BJ (cell line): Measurements from ENCODE around the gene TTLL4. TPM values are rescaled to one million over a fixed set of nuclear protein-coding genes. Genes with fewer than 3 reads are reported as not detected.

ENCODE experiments used
- CTCF ChIA-PET: fragments of 350-600 bp; formaldehyde crosslinking; extraction: SDS; loops from one replicate; lab custom pipeline; 2021; ENCODE audit warnings: antibody characterized with exemption, inconsistent platforms; lab: Yijun Ruan, JAX
- POLR2A ChIA-PET: fragments of 300-600 bp; sonication (Branson Sonifier 250); formaldehyde crosslinking; extraction: SDS; loops from one replicate; lab custom pipeline; 2021; ENCODE audit warnings: antibody characterized with exemption; lab: Charles Lee
- DNase-seq: peaks from one replicate; pipeline ENCODE4 v3.0.0-alpha.2; 2011; ENCODE audit warnings: low read depth
- H3K27me3 ChIP-seq: 2 replicates; pipeline ENCODE4 v1.6.0; 2011; ENCODE audit warnings: low read length; ENCODE audit not compliant: control insufficient read depth, insufficient read depth
- H3K36me3 ChIP-seq: 2 replicates; pipeline ENCODE4 v1.5.1; 2011; ENCODE audit warnings: low read length; ENCODE audit not compliant: control insufficient read depth, insufficient read depth
- H3K4me3 ChIP-seq: 2 replicates; pipeline ENCODE4 v1.5.1; 2011; ENCODE audit warnings: low read depth, mild to moderate bottlenecking, control low read depth, low read length
- polyA plus RNA-seq: library from polyadenylated mRNA; depleted of rRNA; stranded (reverse); fragments of >200 nt; gene quantifications from 2 replicates; pipeline ENCODE4 v1.2.3, GENCODE V29; 2011; rRNA removed
- TF ChIP-seq, protein P1 (sequence below): IDR thresholded peaks from 2 replicates; pipeline ENCODE4 v1.5.1; 2011; ENCODE audit warnings: low read depth, mild to moderate bottlenecking, control low read depth, inconsistent platforms, low read length, moderate library complexity; ENCODE audit not compliant: insufficient read depth

The TTLL4 gene
- polyA plus RNA-seq, 1 experiment: 14.1 TPM

DNA sequence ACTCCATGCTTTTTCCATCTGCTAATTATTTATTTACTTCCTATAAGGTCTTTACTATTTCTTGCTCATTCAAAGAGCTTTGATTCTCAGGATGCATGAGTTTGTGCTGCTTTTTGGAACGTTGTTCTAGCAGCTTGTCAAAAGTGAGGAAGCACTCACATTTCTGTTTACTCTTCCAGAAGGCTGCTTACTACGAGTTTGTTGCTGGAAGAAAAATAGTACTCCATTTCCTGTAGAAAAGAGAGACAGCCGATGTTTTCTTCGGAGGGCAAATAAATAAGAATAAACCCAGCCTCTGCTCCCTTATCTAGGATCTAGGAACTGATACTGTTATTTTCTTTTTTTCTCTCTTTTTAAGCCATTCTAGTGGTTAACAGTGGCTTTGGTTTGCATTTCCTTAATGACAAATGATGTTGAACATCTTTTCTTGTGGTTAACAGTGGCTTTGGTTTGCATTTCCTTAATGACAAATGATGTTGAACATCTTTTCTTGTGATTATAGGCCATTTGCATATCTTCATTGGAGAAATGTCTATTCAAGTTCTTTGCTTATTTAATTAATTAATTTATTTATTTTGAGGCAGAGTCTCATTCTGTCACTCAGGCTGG, 91.9 kb downstream of the TTLL4 start:
- TF ChIP-seq, protein P1, sequence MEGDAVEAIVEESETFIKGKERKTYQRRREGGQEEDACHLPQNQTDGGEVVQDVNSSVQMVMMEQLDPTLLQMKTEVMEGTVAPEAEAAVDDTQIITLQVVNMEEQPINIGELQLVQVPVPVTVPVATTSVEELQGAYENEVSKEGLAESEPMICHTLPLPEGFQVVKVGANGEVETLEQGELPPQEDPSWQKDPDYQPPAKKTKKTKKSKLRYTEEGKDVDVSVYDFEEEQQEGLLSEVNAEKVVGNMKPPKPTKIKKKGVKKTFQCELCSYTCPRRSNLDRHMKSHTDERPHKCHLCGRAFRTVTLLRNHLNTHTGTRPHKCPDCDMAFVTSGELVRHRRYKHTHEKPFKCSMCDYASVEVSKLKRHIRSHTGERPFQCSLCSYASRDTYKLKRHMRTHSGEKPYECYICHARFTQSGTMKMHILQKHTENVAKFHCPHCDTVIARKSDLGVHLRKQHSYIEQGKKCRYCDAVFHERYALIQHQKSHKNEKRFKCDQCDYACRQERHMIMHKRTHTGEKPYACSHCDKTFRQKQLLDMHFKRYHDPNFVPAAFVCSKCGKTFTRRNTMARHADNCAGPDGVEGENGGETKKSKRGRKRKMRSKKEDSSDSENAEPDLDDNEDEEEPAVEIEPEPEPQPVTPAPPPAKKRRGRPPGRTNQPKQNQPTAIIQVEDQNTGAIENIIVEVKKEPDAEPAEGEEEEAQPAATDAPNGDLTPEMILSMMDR: no peak
- no peak for DNase-seq
- no peaks in the 10 kb centered on the region for H3K27me3 ChIP-seq
- H3K36me3 ChIP-seq: no peaks in the 10 kb centered on the region
- ChIA-PET POLR2A (no interaction called here), CTCF (interaction anchor here (1.1 kb wide), 1 partner anchor 30 kb away, joined by 3 read pairs; no protein-coding TSS in a partner anchor)
- H3K4me3 ChIP-seq: no peak overlapping the region

DNA sequence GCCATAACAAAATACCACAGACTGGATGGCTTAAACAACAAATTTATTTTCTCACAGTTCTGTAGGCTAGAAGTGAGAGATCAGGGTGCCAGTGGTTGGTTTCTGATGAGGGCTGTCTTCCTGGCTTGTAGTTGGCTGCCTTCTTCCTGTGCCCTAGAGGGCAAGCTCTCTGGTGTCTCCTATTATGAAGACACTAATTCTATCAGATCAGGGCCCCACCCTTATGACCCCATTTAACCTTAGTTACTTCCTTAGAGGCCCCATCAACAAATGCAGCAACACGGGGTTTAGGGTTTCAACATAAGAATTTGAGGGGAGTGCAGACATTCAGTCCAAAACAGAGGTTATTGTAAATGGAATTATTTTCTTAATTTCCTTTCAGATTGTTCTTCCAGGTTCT, 94.2 kb downstream of the TTLL4 start:
- CTCF ChIA-PET: no interaction called here
- POLR2A ChIA-PET: no interaction called here
- no peak overlapping the region for H3K4me3 ChIP-seq

More for the DNA sequence above, 94.2 kb downstream of the TTLL4 start:
- TF ChIP-seq, protein P1: no peak
- no peak for DNase-seq
- Histone ChIP-seq H3K36me3 (no peaks in the 10 kb centered on the region), H3K27me3 (no peaks in the 10 kb centered on the region)

Other genes with a start within 250 kb of the TTLL4 start
- gene USP37, start 142.5 kb upstream of the TTLL4 start, polyA plus RNA-seq: 1.9 and 3.6 TPM in 2 replicates
- gene CNOT9, start 142.0 kb upstream of the TTLL4 start, polyA plus RNA-seq: 38.3 and 63.7 TPM in 2 replicates
- gene PLCD4, start 102.9 kb upstream of the TTLL4 start, polyA plus RNA-seq: 1.0 and 1.1 TPM in 2 replicates
- 2.9 and 7.1 TPM in 2 replicates for gene ZNF142, start 51.2 kb upstream of the TTLL4 start, polyA plus RNA-seq
- gene BCS1L, start 51.2 kb upstream of the TTLL4 start, polyA plus RNA-seq: 34.1 and 49.0 TPM in 2 replicates
- gene RNF25, start 38.8 kb upstream of the TTLL4 start, polyA plus RNA-seq: 78.2 and 91.6 TPM in 2 replicates
- gene STK36, start 38.7 kb upstream of the TTLL4 start, polyA plus RNA-seq: 38.1 and 58.7 TPM in 2 replicates
- 17.2 and 26.8 TPM in 2 replicates for gene CYP27A1, start 71.3 kb downstream of the TTLL4 start, polyA plus RNA-seq
- gene PRKAG3, start 121.0 kb downstream of the TTLL4 start, polyA plus RNA-seq: not detected in 2 replicates
- gene WNT6, start 149.0 kb downstream of the TTLL4 start, polyA plus RNA-seq: not detected in 2 replicates
- not detected in 2 replicates for gene WNT10A, start 170.0 kb downstream of the TTLL4 start, polyA plus RNA-seq
- gene CDK5R2, start 248.8 kb downstream of the TTLL4 start, polyA plus RNA-seq: 0.02 TPM in 1 of 2 replicates, not detected in the other